Measurements from ENCODE around the gene MX1. TPM values are rescaled to one million over a fixed set of nuclear protein-coding genes. Genes with fewer than 3 reads are reported as not detected.

MX1 gene
- total and polyA plus RNA-seq, 8 donors, result 11.4 to 125 (median 30.4) TPM

- 71 to 97% (median 94%) methylated on average over 4 of the region's 4 CpGs for WGBS, 5 donors
- intact Hi-C loops (cut with DNase I; ENCODE audit: low total_unique reads), result loop anchor here (10.0 kb wide), 1 partner anchor 312 kb away; no protein-coding TSS in a partner anchor
- H3K27ac ChIP-seq, result no peak overlapping the region
- H3K4me1 ChIP-seq, result no peaks in the 10 kb centered on the region
- TF ChIP-seq EP300 (IDR thresholded peaks at IDR 0.05), result no peak
- TF ChIP-seq, protein P1, sequence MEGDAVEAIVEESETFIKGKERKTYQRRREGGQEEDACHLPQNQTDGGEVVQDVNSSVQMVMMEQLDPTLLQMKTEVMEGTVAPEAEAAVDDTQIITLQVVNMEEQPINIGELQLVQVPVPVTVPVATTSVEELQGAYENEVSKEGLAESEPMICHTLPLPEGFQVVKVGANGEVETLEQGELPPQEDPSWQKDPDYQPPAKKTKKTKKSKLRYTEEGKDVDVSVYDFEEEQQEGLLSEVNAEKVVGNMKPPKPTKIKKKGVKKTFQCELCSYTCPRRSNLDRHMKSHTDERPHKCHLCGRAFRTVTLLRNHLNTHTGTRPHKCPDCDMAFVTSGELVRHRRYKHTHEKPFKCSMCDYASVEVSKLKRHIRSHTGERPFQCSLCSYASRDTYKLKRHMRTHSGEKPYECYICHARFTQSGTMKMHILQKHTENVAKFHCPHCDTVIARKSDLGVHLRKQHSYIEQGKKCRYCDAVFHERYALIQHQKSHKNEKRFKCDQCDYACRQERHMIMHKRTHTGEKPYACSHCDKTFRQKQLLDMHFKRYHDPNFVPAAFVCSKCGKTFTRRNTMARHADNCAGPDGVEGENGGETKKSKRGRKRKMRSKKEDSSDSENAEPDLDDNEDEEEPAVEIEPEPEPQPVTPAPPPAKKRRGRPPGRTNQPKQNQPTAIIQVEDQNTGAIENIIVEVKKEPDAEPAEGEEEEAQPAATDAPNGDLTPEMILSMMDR (IDR thresholded peaks at IDR 0.05), result no peak
- no peak for TF ChIP-seq POLR2A (IDR thresholded peaks at IDR 0.05)
- TF ChIP-seq POLR2AphosphoS5 (IDR thresholded peaks at IDR 0.05), result no peak
- H3K4me3 ChIP-seq, result no peak overlapping the region
- no peaks in the 10 kb centered on the region for H3K27me3 ChIP-seq
- no peak for DNase-seq
- no peaks in the 10 kb centered on the region for H3K9me3 ChIP-seq
- H3K36me3 ChIP-seq, result peaks cover 24 to 92% (median 88%) of the 10 kb centered on the region in 4 donors
These were observed 20.5 kb downstream of the MX1 start for GRCh38 chr21:41446586-41446985.

DNA sequence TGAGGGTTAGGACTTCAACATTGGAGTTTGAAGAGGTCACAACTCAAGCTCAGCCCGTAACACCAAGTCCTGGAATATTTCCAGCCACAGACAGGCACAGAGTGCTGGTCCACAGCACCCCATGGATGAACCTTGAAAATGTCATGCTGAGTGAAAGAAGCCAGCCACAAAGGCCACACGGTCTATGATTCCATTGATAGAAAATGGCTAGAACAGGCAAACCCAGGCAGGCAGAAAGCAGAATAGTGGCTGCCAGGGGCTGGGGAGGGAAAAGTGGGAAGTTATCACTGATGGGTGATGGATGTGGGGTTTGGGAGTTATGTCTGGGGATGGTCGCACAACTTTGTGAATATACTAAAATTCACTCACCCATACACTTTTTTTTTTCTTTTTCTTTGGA, 21.3 kb downstream of the MX1 start:
- Histone ChIP-seq H3K4me1 (peaks cover 0 to 4% (median 0%) of the 10 kb centered on the region in 4 donors), H3K36me3 (peaks cover 23 to 92% (median 88%) of the 10 kb centered on the region in 4 donors), H3K4me3 (no peak overlapping the region), H3K27ac (no peak overlapping the region), H3K9me3 (no peaks in the 10 kb centered on the region), H3K27me3 (no peaks in the 10 kb centered on the region)
- no peak for DNase-seq
- TF ChIP-seq, protein P1 (IDR thresholded peaks at IDR 0.05), result no peak
- TF ChIP-seq POLR2AphosphoS5 (IDR thresholded peaks at IDR 0.05) (no peak), EP300 (IDR thresholded peaks at IDR 0.05) (no peak), POLR2A (IDR thresholded peaks at IDR 0.05) (no peak)
- 95 to 99% (median 96%) methylated on average over 3 of the region's 3 CpGs for WGBS, 5 donors
- intact Hi-C loops (cut with DNase I; ENCODE audit: low total_unique reads), result loop anchor here (10.0 kb wide), 1 partner anchor 313 kb away; no protein-coding TSS in a partner anchor

DNA sequence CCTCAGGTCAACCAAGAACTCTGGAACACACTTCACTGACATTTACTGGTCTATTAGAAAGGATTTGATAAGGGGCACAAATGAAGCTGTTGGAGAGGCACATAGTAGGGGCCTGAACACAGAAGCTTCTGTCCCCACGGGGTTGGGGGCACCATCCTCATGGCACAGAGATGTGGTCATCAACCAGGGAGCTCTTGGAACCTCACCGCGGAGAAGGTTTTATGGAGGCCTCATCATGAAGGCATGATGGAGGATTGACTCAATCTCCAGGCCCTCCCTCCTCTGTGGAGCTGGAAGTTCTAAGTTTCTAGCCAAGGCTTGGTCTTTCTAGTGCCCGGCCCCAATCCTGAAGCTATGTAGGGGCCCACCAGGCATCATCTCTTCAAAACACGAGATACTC, 23.6 kb downstream of the MX1 start:
- TF ChIP-seq, protein P1 (IDR thresholded peaks at IDR 0.05), result no peak
- TF ChIP-seq EP300 (IDR thresholded peaks at IDR 0.05) (no peak), POLR2AphosphoS5 (IDR thresholded peaks at IDR 0.05) (no peak)
- H3K4me1 ChIP-seq, result peaks cover 0 to 4% (median 0%) of the 10 kb centered on the region in 4 donors
- peaks cover 23 to 92% (median 85%) of the 10 kb centered on the region in 4 donors for H3K36me3 ChIP-seq
- no peak overlapping the region for H3K4me3 ChIP-seq
- no peak overlapping the region for H3K27ac ChIP-seq
- peak in 1 of 2 donors; percentile 0 for DNase-seq
- intact Hi-C loops (cut with DNase I; ENCODE audit: low total_unique reads), result loop anchor here (10.0 kb wide), 1 partner anchor 315 kb away; no protein-coding TSS in a partner anchor
- no peaks in the 10 kb centered on the region for H3K27me3 ChIP-seq
- no peaks in the 10 kb centered on the region for H3K9me3 ChIP-seq
- 75 to 98% (median 88%) methylated on average over 5 of the region's 5 CpGs for WGBS, 5 donors

DNA sequence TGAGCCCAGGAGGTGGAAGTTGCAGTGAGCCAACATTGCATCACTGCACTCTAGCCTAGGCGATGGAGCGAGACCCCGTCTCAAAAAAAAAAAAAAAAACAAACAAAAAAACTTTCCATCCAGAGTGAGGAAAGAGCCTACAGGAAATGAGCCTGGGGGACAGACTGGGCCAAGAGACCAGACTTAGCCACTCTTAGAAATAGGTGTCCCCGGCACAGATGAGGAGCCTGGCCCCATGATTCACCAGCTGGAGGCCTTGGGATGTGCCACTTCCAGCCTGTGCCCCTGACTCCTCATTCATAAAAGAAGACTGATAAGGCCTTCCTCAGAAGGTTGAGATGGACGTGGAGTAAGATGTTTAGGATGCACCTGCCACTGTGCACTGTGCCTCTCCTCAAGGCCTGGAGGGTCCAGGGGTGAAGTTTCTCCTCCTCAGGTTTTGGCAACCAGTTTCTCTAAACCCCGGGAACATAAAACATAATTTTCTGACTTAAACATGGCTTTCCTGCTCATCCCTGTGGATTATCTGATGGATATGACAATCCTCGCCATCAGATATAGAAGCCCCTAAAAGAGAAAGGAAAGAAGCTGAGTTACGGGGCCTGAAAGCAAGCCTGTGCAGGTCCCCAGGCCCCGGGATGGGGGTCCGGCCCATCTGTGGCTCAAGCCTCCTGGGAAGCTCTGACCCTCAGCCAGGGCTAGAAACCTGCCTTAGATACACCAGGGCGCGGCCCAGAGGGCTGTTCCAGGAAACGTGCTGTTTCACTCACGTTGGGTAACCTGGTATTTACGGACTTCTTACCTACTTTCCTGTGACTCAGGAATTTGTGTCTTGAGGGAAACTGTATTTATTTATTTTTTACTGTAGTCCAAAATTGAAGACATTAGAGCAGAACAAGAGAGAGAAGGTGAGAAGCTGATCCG, 26.0 kb downstream of the MX1 start:
- H3K27me3 ChIP-seq, result no peaks in the 10 kb centered on the region
- peaks cover 0 to 4% (median 0%) of the 10 kb centered on the region in 4 donors for H3K4me1 ChIP-seq
- intact Hi-C loops (cut with DNase I; ENCODE audit: low total_unique reads), result no loop called here
- no peak overlapping the region for H3K4me3 ChIP-seq
- DNase-seq, result peak; percentile 67 to 80
- 71 to 79% (median 74%) methylated on average over 15 to 16 of the region's 16 CpGs for WGBS, 5 donors
- peak overlapping the region in 3 of 5 donors; percentile 29 to 75 (median 44) for H3K27ac ChIP-seq
- peaks cover 25 to 92% (median 84%) of the 10 kb centered on the region in 4 donors for H3K36me3 ChIP-seq
- no peaks in the 10 kb centered on the region for H3K9me3 ChIP-seq
- peak in 1 of 3 donors; percentile 17 for TF ChIP-seq POLR2AphosphoS5 (IDR thresholded peaks at IDR 0.05)
- TF ChIP-seq POLR2A (IDR thresholded peaks at IDR 0.05), result no peak

Data from stomach (tissue), 9 donors.